ACHN (cell line): ENCODE data around the gene AGAP1.

ENCODE experiments used
- DNase-seq: peaks from one replicate; pipeline ENCODE4 v3.0.0-alpha.2; 2015
- in situ Hi-C: cut with HindIII; loops from 2 replicates; pipeline ENCODE4 v1.10.0; 2017; ENCODE audit warnings: low sequenced_read_pairs, low pct_ligation_motif_present, low pct_unique_long_range_greater_than_20kb

The AGAP1 gene

GRCh38 chr2:235630718-235631296 is 137.0 kb downstream of the AGAP1 start:
- in situ Hi-C loops = no loop called here
- DNase-seq = no peak

GRCh38 chr2:235634435-235635158 is 140.8 kb downstream of the AGAP1 start:
- in situ Hi-C loops = no loop called here
- no peak for DNase-seq

GRCh38 chr2:235636546-235636945 is 142.7 kb downstream of the AGAP1 start:
- in situ Hi-C loops = no loop called here

GRCh38 chr2:235637896-235638295 is 144.1 kb downstream of the AGAP1 start:
- no peak for DNase-seq
- in situ Hi-C loops = no loop called here

More at GRCh38 chr2:235636546-235636945, 142.7 kb downstream of the AGAP1 start:
- no peak for DNase-seq

GRCh38 chr2:235638541-235639427 is 144.9 kb downstream of the AGAP1 start:
- peak; percentile 25 for DNase-seq
- in situ Hi-C loops = no loop called here

GRCh38 chr2:235639428-235639773 is 145.6 kb downstream of the AGAP1 start:
- no peak for DNase-seq
- in situ Hi-C loops = no loop called here

GRCh38 chr2:235639885-235640284 is 146.0 kb downstream of the AGAP1 start:
- DNase-seq = no peak
- in situ Hi-C loops = no loop called here

GRCh38 chr2:235640377-235640776 is 146.5 kb downstream of the AGAP1 start:
- in situ Hi-C loops = no loop called here
- no peak for DNase-seq

- no peak for DNase-seq
- in situ Hi-C loops = no loop called here
Measured at GRCh38 chr2:235640926-235641723, 147.3 kb downstream of the AGAP1 start.

- in situ Hi-C loops = no loop called here
- no peak for DNase-seq
Measured at GRCh38 chr2:235641956-235642355, 148.1 kb downstream of the AGAP1 start.

GRCh38 chr2:235642446-235643098 is 148.7 kb downstream of the AGAP1 start:
- DNase-seq = no peak
- in situ Hi-C loops = no loop called here

- no peak for DNase-seq
- in situ Hi-C loops = no loop called here
Measured at GRCh38 chr2:235643680-235644511, 150.1 kb downstream of the AGAP1 start.

GRCh38 chr2:235647264-235647663 is 153.4 kb downstream of the AGAP1 start:
- DNase-seq = no peak
- in situ Hi-C loops = no loop called here

GRCh38 chr2:235647877-235648276 is 154.0 kb downstream of the AGAP1 start:
- in situ Hi-C loops = no loop called here
- no peak for DNase-seq

GRCh38 chr2:235649418-235649817 is 155.6 kb downstream of the AGAP1 start:
- in situ Hi-C loops = no loop called here
- no peak for DNase-seq

GRCh38 chr2:235651643-235652042 is 157.8 kb downstream of the AGAP1 start:
- in situ Hi-C loops = no loop called here
- DNase-seq = no peak

GRCh38 chr2:235654103-235654813 is 160.4 kb downstream of the AGAP1 start:
- no peak for DNase-seq
- in situ Hi-C loops = no loop called here
